GM23338 (cell line): Measurements from ENCODE around the gene DRAM1. TPM values are rescaled to one million over a fixed set of nuclear protein-coding genes. Genes with fewer than 3 reads are reported as not detected.

ENCODE experiments used
- ATAC-seq: fragments of 200-7000 bp; cut with Tn5 transposase; 3 replicates; pipeline ENCODE4 v1.9.1; 2020
- DNase-seq: peaks from one replicate; pipeline ENCODE4 v3.0.0-alpha.2; 2015; ENCODE audit warnings: low spot score
- H2AFZ ChIP-seq: fragments of 200-600 bp; sonication (generic); 2 replicates; pipeline ENCODE4 v1.8.0; 2016; ENCODE audit warnings: antibody characterized with exemption, mild to moderate bottlenecking, moderate library complexity
- H3F3A ChIP-seq: fragments of 200-600 bp; sonication (generic); replicated peaks from 2 replicates; pipeline ENCODE4 v1.8.0; 2017; ENCODE audit warnings: antibody characterized with exemption, mixed run types, low read depth
- H3K27ac ChIP-seq: fragments of 200-600 bp; sonication (generic); 2 replicates; pipeline ENCODE4 v1.6.1; 2016; ENCODE audit warnings: low read depth
- H3K27me3 ChIP-seq: fragments of 200-600 bp; sonication (generic); 2 replicates; pipeline ENCODE4 v1.8.0; 2016; ENCODE audit warnings: mild to moderate bottlenecking, mixed run types, moderate library complexity; ENCODE audit not compliant: insufficient read depth
- H3K36me3 ChIP-seq: fragments of 200-600 bp; sonication (generic); 2 replicates; pipeline ENCODE4 v1.8.0; 2016; ENCODE audit warnings: mild to moderate bottlenecking; ENCODE audit not compliant: insufficient read depth
- H3K4me1 ChIP-seq: fragments of 200-600 bp; sonication (generic); 2 replicates; pipeline ENCODE4 v1.8.0; 2016; ENCODE audit warnings: mild to moderate bottlenecking, moderate library complexity; ENCODE audit not compliant: insufficient read depth
- H3K4me2 ChIP-seq: fragments of 200-600 bp; sonication (generic); 2 replicates; pipeline ENCODE4 v1.7.1; 2017; ENCODE audit warnings: mixed run types
- H3K4me3 ChIP-seq: fragments of 200-600 bp; sonication (generic); 2 replicates; pipeline ENCODE4 v1.6.1; 2016; ENCODE audit warnings: mixed run types
- H3K79me2 ChIP-seq: fragments of 200-600 bp; sonication (generic); replicated peaks from 2 replicates; pipeline ENCODE4 v1.8.0; 2017; ENCODE audit warnings: mild to moderate bottlenecking; ENCODE audit not compliant: insufficient read depth
- H3K9me2 ChIP-seq: fragments of 200-600 bp; sonication (generic); 2 replicates; pipeline ENCODE4 v1.8.0; 2017; ENCODE audit not compliant: insufficient read depth
- H4K20me1 ChIP-seq: fragments of 200-600 bp; sonication (generic); replicated peaks from 2 replicates; pipeline ENCODE4 v1.8.0; 2017; ENCODE audit warnings: mild to moderate bottlenecking; ENCODE audit not compliant: insufficient read depth
- H3K27ac Mint-ChIP-seq: 2 replicates; pipeline ENCODE4 v1.8.0; 2020; ENCODE audit warnings: inconsistent platforms, mild to moderate bottlenecking, moderate library complexity, mixed read lengths
- H3K27me3 Mint-ChIP-seq: 3 replicates; pipeline ENCODE4 v1.8.0; 2022; ENCODE audit warnings: low read depth, mild to moderate bottlenecking, moderate library complexity, mixed read lengths, inconsistent platforms; ENCODE audit not compliant: insufficient read depth, poor library complexity
- H3K36me3 Mint-ChIP-seq: 3 replicates; pipeline ENCODE4 v1.8.0; 2021; ENCODE audit warnings: low read depth, mild to moderate bottlenecking, inconsistent platforms, moderate library complexity, mixed read lengths
- H3K4me1 Mint-ChIP-seq: 3 replicates; pipeline ENCODE4 v1.8.0; 2020; ENCODE audit warnings: mild to moderate bottlenecking, inconsistent platforms, mixed read lengths
- H3K4me3 Mint-ChIP-seq: 3 replicates; pipeline ENCODE4 v1.8.0; 2021; ENCODE audit warnings: moderate library complexity, mild to moderate bottlenecking, inconsistent platforms, mixed read lengths
- H3K9me3 Mint-ChIP-seq: 3 replicates; pipeline ENCODE4 v1.8.0; 2020; ENCODE audit warnings: moderate library complexity, mild to moderate bottlenecking, inconsistent platforms, mixed read lengths
- CREB1 ChIP-seq: fragments of 250-450 bp; sonication (Bioruptor Pico); IDR thresholded peaks from 2 replicates; pipeline ENCODE4 v1.5.0; 2020; ENCODE audit warnings: low read depth, mild to moderate bottlenecking, moderate library complexity
- POLR2AphosphoS5 ChIP-seq: IDR thresholded peaks from 2 replicates; pipeline ENCODE4 v1.6.1; 2016; ENCODE audit warnings: antibody characterized with exemption, low read depth
- STAT1 ChIP-seq: IDR thresholded peaks from one replicate; pipeline ENCODE4 v1.6.1; 2016; ENCODE audit warnings: antibody characterized with exemption; ENCODE audit not compliant: unreplicated experiment
- ZNF331 ChIP-seq: fragments of 250-450 bp; sonication (Bioruptor Pico); IDR thresholded peaks from 2 replicates; pipeline ENCODE4 v1.5.0; 2020; ENCODE audit warnings: low read depth, mild to moderate bottlenecking, moderate library complexity
- polyA plus RNA-seq: library from polyadenylated mRNA; unstranded; fragments of >200 nt; fragmentation: Nextera tagmentation; extraction: Ambion mirVana; gene quantifications from 2 replicates; pipeline ENCODE4 v1.2.1, GENCODE V29; 2016
- total RNA-seq: library from RNA; depleted of rRNA; stranded (reverse); fragments of >200 nt; shearing (Covaris generic); gene quantifications from 2 replicates; pipeline ENCODE4 v1.2.3, GENCODE V29; 2014
- TF ChIP-seq, protein P1 (sequence below), 2 experiments: fragments of 200-600 bp in 1 of 2; sonication (generic) in 1 of 2; conservative IDR thresholded peaks; 2 replicates each; pipeline versions ENCODE4 v1.5.1 to v1.6.1; 2016 to 2017; ENCODE audit warnings: antibody characterized with exemption in 2 of 2, low read depth in 2 of 2, mild to moderate bottlenecking in 2 of 2, moderate library complexity in 1 of 2
- TF ChIP-seq, protein P2 (sequence below): fragments of 250-450 bp; sonication (Bioruptor Pico); IDR thresholded peaks from 2 replicates; pipeline ENCODE4 v1.5.0; 2020; ENCODE audit warnings: mild to moderate bottlenecking, moderate library complexity
- TF ChIP-seq, protein P3 (sequence below): IDR thresholded peaks from one replicate; pipeline ENCODE4 v1.6.1; 2018; ENCODE audit warnings: antibody characterized with exemption; ENCODE audit not compliant: unreplicated experiment

The DRAM1 gene
- total and polyA plus RNA-seq, 2 experiments from 2014 or later = 5.7 to 8.5 TPM

DNA sequence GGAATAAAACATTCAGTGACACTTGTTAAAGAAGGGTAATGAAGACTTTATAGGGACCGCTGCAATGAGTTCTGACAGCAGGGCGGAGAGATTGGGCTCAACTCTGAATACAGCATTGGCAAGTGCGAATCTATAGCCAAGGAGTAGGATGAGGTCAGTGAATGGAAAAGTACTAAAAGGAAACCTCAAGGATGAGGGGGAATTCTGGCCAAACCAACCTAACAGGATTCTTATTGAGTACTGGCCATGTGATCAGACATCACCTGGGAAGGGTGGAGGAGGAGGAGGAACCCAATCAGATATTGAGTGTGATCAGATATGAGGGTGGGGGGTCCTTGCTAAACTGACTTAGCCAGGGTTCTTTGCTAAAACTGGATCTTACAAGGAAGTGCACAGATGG lies 31.0 kb downstream of the DRAM1 start:
- no peak overlapping the region for H3K4me3 ChIP-seq
- H4K20me1 ChIP-seq = no peaks in the 10 kb centered on the region
- TF ChIP-seq POLR2AphosphoS5 (no peak), CREB1 (CRISPR knock-in tag) (no peak), STAT1 (no peak), ZNF331 (CRISPR knock-in tag) (no peak)
- TF ChIP-seq, protein P1, sequence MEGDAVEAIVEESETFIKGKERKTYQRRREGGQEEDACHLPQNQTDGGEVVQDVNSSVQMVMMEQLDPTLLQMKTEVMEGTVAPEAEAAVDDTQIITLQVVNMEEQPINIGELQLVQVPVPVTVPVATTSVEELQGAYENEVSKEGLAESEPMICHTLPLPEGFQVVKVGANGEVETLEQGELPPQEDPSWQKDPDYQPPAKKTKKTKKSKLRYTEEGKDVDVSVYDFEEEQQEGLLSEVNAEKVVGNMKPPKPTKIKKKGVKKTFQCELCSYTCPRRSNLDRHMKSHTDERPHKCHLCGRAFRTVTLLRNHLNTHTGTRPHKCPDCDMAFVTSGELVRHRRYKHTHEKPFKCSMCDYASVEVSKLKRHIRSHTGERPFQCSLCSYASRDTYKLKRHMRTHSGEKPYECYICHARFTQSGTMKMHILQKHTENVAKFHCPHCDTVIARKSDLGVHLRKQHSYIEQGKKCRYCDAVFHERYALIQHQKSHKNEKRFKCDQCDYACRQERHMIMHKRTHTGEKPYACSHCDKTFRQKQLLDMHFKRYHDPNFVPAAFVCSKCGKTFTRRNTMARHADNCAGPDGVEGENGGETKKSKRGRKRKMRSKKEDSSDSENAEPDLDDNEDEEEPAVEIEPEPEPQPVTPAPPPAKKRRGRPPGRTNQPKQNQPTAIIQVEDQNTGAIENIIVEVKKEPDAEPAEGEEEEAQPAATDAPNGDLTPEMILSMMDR (conservative IDR thresholded peaks at IDR 0.05; ENCODE audit: low read depth in 2 of 2) = no peak
- TF ChIP-seq, protein P2, sequence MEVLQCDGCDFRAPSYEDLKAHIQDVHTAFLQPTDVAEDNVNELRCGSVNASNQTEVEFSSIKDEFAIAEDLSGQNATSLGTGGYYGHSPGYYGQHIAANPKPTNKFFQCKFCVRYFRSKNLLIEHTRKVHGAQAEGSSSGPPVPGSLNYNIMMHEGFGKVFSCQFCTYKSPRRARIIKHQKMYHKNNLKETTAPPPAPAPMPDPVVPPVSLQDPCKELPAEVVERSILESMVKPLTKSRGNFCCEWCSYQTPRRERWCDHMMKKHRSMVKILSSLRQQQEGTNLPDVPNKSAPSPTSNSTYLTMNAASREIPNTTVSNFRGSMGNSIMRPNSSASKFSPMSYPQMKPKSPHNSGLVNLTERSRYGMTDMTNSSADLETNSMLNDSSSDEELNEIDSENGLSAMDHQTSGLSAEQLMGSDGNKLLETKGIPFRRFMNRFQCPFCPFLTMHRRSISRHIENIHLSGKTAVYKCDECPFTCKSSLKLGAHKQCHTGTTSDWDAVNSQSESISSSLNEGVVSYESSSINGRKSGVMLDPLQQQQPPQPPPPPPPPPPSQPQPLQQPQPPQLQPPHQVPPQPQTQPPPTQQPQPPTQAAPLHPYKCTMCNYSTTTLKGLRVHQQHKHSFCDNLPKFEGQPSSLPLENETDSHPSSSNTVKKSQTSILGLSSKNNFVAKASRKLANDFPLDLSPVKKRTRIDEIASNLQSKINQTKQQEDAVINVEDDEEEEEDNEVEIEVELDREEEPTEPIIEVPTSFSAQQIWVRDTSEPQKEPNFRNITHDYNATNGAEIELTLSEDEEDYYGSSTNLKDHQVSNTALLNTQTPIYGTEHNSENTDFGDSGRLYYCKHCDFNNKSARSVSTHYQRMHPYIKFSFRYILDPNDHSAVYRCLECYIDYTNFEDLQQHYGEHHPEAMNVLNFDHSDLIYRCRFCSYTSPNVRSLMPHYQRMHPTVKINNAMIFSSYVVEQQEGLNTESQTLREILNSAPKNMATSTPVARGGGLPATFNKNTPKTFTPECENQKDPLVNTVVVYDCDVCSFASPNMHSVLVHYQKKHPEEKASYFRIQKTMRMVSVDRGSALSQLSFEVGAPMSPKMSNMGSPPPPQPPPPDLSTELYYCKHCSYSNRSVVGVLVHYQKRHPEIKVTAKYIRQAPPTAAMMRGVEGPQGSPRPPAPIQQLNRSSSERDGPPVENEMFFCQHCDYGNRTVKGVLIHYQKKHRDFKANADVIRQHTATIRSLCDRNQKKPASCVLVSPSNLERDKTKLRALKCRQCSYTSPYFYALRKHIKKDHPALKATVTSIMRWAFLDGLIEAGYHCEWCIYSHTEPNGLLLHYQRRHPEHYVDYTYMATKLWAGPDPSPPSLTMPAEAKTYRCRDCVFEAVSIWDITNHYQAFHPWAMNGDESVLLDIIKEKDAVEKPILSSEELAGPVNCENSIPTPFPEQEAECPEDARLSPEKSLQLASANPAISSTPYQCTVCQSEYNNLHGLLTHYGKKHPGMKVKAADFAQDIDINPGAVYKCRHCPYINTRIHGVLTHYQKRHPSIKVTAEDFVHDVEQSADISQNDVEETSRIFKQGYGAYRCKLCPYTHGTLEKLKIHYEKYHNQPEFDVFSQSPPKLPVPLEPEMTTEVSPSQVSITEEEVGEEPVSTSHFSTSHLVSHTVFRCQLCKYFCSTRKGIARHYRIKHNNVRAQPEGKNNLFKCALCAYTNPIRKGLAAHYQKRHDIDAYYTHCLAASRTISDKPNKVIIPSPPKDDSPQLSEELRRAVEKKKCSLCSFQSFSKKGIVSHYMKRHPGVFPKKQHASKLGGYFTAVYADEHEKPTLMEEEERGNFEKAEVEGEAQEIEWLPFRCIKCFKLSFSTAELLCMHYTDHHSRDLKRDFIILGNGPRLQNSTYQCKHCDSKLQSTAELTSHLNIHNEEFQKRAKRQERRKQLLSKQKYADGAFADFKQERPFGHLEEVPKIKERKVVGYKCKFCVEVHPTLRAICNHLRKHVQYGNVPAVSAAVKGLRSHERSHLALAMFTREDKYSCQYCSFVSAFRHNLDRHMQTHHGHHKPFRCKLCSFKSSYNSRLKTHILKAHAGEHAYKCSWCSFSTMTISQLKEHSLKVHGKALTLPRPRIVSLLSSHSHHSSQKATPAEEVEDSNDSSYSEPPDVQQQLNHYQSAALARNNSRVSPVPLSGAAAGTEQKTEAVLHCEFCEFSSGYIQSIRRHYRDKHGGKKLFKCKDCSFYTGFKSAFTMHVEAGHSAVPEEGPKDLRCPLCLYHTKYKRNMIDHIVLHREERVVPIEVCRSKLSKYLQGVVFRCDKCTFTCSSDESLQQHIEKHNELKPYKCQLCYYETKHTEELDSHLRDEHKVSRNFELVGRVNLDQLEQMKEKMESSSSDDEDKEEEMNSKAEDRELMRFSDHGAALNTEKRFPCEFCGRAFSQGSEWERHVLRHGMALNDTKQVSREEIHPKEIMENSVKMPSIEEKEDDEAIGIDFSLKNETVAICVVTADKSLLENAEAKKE (CRISPR knock-in tag) = no peak
- TF ChIP-seq, protein P3, sequence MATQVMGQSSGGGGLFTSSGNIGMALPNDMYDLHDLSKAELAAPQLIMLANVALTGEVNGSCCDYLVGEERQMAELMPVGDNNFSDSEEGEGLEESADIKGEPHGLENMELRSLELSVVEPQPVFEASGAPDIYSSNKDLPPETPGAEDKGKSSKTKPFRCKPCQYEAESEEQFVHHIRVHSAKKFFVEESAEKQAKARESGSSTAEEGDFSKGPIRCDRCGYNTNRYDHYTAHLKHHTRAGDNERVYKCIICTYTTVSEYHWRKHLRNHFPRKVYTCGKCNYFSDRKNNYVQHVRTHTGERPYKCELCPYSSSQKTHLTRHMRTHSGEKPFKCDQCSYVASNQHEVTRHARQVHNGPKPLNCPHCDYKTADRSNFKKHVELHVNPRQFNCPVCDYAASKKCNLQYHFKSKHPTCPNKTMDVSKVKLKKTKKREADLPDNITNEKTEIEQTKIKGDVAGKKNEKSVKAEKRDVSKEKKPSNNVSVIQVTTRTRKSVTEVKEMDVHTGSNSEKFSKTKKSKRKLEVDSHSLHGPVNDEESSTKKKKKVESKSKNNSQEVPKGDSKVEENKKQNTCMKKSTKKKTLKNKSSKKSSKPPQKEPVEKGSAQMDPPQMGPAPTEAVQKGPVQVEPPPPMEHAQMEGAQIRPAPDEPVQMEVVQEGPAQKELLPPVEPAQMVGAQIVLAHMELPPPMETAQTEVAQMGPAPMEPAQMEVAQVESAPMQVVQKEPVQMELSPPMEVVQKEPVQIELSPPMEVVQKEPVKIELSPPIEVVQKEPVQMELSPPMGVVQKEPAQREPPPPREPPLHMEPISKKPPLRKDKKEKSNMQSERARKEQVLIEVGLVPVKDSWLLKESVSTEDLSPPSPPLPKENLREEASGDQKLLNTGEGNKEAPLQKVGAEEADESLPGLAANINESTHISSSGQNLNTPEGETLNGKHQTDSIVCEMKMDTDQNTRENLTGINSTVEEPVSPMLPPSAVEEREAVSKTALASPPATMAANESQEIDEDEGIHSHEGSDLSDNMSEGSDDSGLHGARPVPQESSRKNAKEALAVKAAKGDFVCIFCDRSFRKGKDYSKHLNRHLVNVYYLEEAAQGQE = no peak
- Mint-ChIP-seq H3K4me1 (peaks cover 13% of the 10 kb centered on the region; the same call in 2 of the 3 replicates), H3K27me3 (peaks cover 6% of the 10 kb centered on the region), H3K4me3 (no peak overlapping the region), H3K9me3 (no peaks in the 10 kb centered on the region), H3K27ac (0 out of 2 replicates have a peak overlapping the region, but pooled peaks have one; percentile 34), H3K36me3 (no peaks in the 10 kb centered on the region)
- ATAC-seq (no peak), DNase-seq (no peak)
- no peak overlapping the region for H2AFZ ChIP-seq
- no peaks in the 10 kb centered on the region for H3K79me2 ChIP-seq
- H3K36me3 ChIP-seq = no peaks in the 10 kb centered on the region
- no peak overlapping the region for H3K27ac ChIP-seq
- H3K9me2 ChIP-seq = no peaks in the 10 kb centered on the region
- H3K4me1 ChIP-seq = no peaks in the 10 kb centered on the region
- H3K27me3 ChIP-seq = no peaks in the 10 kb centered on the region
- H3F3A ChIP-seq = no peaks in the 10 kb centered on the region
- no peak overlapping the region for H3K4me2 ChIP-seq
